Adipocyte (in vitro differentiated cells): Measurements from ENCODE around the gene CCK.

Source experiments
- DNase-seq: peaks from one replicate; pipeline ENCODE4 v3.0.0-alpha.2; 2015; ENCODE audit warnings: low read depth
- H3K27me3 ChIP-seq: replicated peaks from 2 replicates; pipeline ENCODE4 v1.7.0; 2013; ENCODE audit warnings: mild to moderate bottlenecking, low read length, moderate library complexity; ENCODE audit not compliant: control insufficient read depth, insufficient read depth
- H3K36me3 ChIP-seq: 2 replicates; pipeline ENCODE4 v1.7.0; 2013; ENCODE audit warnings: low read length, mild to moderate bottlenecking, moderate library complexity; ENCODE audit not compliant: control insufficient read depth, insufficient read depth, severe bottlenecking
- H3K4me1 ChIP-seq: 2 replicates; pipeline ENCODE4 v1.7.0; 2013; ENCODE audit warnings: mild to moderate bottlenecking, low read length, moderate library complexity; ENCODE audit not compliant: control insufficient read depth, insufficient read depth
- H3K4me3 ChIP-seq: 2 replicates; pipeline ENCODE4 v1.7.0; 2013; ENCODE audit warnings: mild to moderate bottlenecking, low read length, moderate library complexity
- H3K9ac ChIP-seq: 2 replicates; pipeline ENCODE4 v1.7.0; 2013; ENCODE audit warnings: mild to moderate bottlenecking, low read length, moderate library complexity
- H3K9me3 ChIP-seq: 2 replicates; pipeline ENCODE4 v1.7.0; 2013; ENCODE audit warnings: mild to moderate bottlenecking, low read length, moderate library complexity; ENCODE audit not compliant: control insufficient read depth

The CCK gene

GRCh38 chr3:42222942-42223693, 42.9 kb downstream of the CCK start:
- H3K4me1 ChIP-seq: peaks cover 16% of the 10 kb centered on the region
- no peaks in the 10 kb centered on the region for H3K27me3 ChIP-seq
- no peak overlapping the region for H3K4me3 ChIP-seq
- no peaks in the 10 kb centered on the region for H3K9me3 ChIP-seq
- H3K9ac ChIP-seq: no peak overlapping the region
- DNase-seq: no peak
- peaks cover 42% of the 10 kb centered on the region for H3K36me3 ChIP-seq

- DNase-seq: no peak
- Histone ChIP-seq H3K4me3 (no peak overlapping the region), H3K27me3 (no peaks in the 10 kb centered on the region), H3K4me1 (peaks cover 16% of the 10 kb centered on the region), H3K9me3 (no peaks in the 10 kb centered on the region), H3K36me3 (peaks cover 49% of the 10 kb centered on the region), H3K9ac (no peak overlapping the region)
Observed at GRCh38 chr3:42220436-42221121, 45.4 kb downstream of the CCK start.

GRCh38 chr3:42216931-42217333, 49.1 kb downstream of the CCK start:
- no peaks in the 10 kb centered on the region for H3K27me3 ChIP-seq
- peak; percentile 9 for DNase-seq
- H3K4me1 ChIP-seq: no peaks in the 10 kb centered on the region
- no peaks in the 10 kb centered on the region for H3K9me3 ChIP-seq
- no peak overlapping the region for H3K9ac ChIP-seq
- H3K4me3 ChIP-seq: no peak overlapping the region
- peaks cover 45% of the 10 kb centered on the region for H3K36me3 ChIP-seq

- H3K4me3 ChIP-seq: no peak overlapping the region
- H3K9me3 ChIP-seq: no peaks in the 10 kb centered on the region
- DNase-seq: no peak
- no peaks in the 10 kb centered on the region for H3K4me1 ChIP-seq
- peaks cover 51% of the 10 kb centered on the region for H3K36me3 ChIP-seq
- H3K27me3 ChIP-seq: no peaks in the 10 kb centered on the region
- H3K9ac ChIP-seq: no peak overlapping the region
Observed at GRCh38 chr3:42216302-42216701, 49.7 kb downstream of the CCK start.

GRCh38 chr3:42214565-42215283, 51.3 kb downstream of the CCK start:
- peak; percentile 10 for DNase-seq
- no peaks in the 10 kb centered on the region for H3K9me3 ChIP-seq
- no peak overlapping the region for H3K4me3 ChIP-seq
- no peaks in the 10 kb centered on the region for H3K27me3 ChIP-seq
- H3K36me3 ChIP-seq: peaks cover 56% of the 10 kb centered on the region
- H3K4me1 ChIP-seq: no peaks in the 10 kb centered on the region
- H3K9ac ChIP-seq: no peak overlapping the region

GRCh38 chr3:42214064-42214463, 51.9 kb downstream of the CCK start:
- no peak overlapping the region for H3K4me3 ChIP-seq
- no peak overlapping the region for H3K9ac ChIP-seq
- no peak for DNase-seq
- H3K27me3 ChIP-seq: no peaks in the 10 kb centered on the region
- no peaks in the 10 kb centered on the region for H3K9me3 ChIP-seq
- peaks cover 60% of the 10 kb centered on the region for H3K36me3 ChIP-seq
- no peaks in the 10 kb centered on the region for H3K4me1 ChIP-seq

GRCh38 chr3:42213417-42213816, 52.6 kb downstream of the CCK start:
- Histone ChIP-seq H3K4me1 (no peaks in the 10 kb centered on the region), H3K9ac (no peak overlapping the region), H3K4me3 (no peak overlapping the region), H3K36me3 (peaks cover 66% of the 10 kb centered on the region), H3K9me3 (no peaks in the 10 kb centered on the region), H3K27me3 (no peaks in the 10 kb centered on the region)
- no peak for DNase-seq

- Histone ChIP-seq H3K4me3 (no peak overlapping the region), H3K9ac (no peak overlapping the region), H3K36me3 (peaks cover 77% of the 10 kb centered on the region), H3K9me3 (no peaks in the 10 kb centered on the region), H3K27me3 (no peaks in the 10 kb centered on the region), H3K4me1 (no peaks in the 10 kb centered on the region)
- no peak for DNase-seq
Observed at GRCh38 chr3:42210726-42211125, 55.3 kb downstream of the CCK start.

GRCh38 chr3:42209917-42210316, 56.1 kb downstream of the CCK start:
- H3K9ac ChIP-seq: no peak overlapping the region
- no peak overlapping the region for H3K4me3 ChIP-seq
- H3K9me3 ChIP-seq: no peaks in the 10 kb centered on the region
- no peaks in the 10 kb centered on the region for H3K4me1 ChIP-seq
- DNase-seq: no peak
- H3K27me3 ChIP-seq: no peaks in the 10 kb centered on the region
- H3K36me3 ChIP-seq: peaks cover 80% of the 10 kb centered on the region
